ENCODE results near the gene ATP9A.

Gene ATP9A

DNA sequence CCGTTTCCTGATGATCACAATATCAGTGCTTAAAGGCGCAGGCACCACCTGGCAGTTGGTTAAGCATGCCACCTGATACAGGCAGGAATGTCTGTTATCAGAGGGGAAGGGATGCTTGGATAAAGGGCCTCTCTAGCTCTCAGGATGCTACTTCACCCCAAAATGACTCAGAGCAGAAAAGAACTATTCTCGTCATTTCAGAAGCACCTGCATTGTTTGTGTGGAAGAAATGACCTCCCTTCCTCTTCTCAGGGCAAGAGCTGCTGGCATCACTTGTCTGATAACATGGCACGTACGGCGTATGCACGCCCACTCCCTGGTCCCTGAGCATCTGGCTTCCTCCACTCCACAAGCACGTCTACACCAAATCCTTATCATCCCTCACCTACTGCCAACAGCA, 47.3 kb downstream of the ATP9A start:
- no peak for DNase-seq

DNA sequence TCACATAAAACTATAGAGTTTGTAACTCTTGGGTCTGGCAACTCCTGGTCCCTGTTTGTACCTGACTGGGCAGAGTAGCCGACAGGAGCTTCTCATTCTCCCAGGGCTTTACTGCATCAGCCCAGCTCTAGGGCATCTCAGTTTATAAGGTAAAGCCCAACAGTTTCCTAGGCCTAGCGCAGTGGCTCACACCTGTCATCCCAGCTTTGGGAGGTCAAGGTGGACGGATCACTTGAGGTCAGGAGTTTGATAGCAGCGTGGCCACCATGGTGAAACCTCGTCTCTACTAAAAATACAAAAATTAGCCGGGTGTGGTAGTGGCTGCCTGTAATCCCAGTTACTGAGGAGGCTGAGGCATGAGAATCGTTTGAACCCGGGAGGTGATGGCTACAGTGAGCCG, 47.8 kb downstream of the ATP9A start:
- DNase-seq, result no peak

DNA sequence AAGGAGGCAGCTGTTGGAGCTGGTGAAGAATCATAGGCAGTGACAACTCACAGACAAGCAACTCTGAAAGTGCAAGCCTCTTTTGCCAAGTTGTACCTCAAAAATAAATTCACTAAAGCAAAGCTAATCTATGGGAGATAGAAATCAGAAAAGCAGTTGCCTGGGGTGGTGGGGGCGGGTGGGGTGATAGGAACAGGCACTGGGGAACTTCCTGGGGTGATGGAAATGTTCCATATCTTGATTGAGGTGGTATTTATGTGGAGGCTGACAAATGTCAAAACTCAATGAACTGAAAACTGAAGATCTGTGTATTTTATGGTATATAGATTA, 52.4 kb downstream of the ATP9A start:
- DNase-seq, result no peak

DNA sequence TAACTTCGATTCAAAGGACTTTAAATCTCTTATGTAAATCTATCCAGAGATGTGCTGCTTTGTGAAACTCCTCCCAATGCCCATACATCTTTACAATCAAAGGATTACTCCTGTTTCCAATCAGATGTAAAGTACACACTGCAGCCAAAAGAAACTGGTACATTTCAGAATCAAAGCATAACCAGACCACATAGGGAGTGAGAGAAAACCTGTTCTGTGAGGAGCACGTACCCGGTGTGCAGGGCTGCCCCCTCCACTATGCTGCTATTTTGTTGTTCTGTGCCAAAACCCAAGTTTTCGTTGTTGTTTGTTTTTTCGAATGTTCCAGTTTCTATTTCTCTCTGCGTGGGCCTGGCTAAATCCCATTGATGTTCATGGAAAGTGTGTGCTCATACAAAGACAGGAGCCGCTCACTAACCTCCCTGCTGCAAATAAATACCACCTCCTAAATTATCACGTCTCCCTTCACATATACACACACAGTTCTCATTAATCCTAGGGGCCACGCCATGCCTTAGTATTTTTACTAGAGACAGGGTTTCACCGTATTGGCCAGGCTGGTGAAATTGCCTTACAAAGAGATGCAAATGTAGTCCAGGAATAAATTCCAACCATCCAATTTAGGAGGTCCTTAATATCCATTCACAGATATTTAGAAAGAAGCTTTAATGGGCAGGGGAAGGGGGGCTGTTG, 52.9 kb downstream of the ATP9A start:
- no peak for DNase-seq

- DNase-seq, result no peak
These were observed 55.0 kb downstream of the ATP9A start for GRCh38 chr20:51713213-51713598.

DNA sequence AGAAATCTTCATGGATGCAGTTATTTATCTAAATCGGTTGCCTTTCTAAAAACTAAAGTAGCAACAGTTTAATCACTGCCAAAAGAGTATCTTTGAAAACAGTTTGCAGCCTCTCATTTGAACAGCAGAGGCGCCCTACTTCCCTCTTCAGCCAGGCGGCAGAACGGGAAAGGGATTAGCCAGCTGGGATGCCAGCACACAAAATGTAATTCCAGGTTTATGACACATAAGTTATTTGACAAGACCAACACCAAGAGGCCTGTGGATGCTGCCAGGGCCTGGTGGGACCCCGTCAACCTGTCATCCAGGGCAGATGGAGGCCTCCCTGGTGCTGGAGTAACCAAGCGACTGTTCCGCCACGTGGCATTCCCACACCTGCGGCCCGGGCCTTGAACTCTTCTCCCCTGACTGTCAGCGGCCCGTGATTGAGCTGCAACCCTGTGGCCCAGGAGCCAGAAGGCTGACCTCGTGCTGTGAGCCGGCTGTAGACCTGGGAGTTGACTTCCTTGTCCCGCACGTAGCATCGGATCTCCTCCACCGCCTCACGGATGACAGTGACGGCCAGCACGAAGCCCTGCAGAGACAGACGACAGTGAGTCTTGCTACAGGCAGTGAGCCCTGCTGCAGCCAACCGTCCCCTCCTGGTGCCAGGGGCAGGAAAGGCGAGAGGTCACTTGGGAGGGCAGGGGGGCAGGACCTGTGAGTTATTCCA, 55.5 kb downstream of the ATP9A start:
- peak; percentile 70 for DNase-seq

DNA sequence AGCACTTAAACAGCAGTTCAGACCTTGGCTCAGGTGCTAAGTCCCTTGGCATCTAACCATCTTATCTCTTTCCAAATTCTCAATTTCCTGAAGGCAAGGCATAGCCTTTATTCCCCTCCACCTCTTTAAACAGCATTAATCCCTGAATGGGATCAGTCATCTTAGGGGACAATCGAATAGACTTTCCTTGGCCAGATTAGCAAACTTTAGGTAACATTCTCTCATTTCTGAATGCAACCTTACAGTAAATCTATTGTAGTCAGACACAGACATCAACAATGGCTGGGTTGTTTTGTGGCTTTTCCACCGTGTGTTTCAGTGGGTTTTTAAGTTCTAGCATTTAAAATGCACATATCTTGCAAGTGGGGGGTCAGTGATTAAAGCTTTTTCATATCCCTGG, 56.8 kb downstream of the ATP9A start:
- no peak for DNase-seq

GRCh38 chr20:51710361-51710894, 57.8 kb downstream of the ATP9A start:
- DNase-seq, result no peak

- DNase-seq, result no peak
These were observed 62.8 kb downstream of the ATP9A start for GRCh38 chr20:51705400-51705799.

- no peak for DNase-seq
These were observed 64.5 kb downstream of the ATP9A start for GRCh38 chr20:51703400-51704287.

GRCh38 chr20:51702556-51702955, 65.6 kb downstream of the ATP9A start:
- no peak for DNase-seq

- no peak for DNase-seq
These were observed 67.3 kb downstream of the ATP9A start for GRCh38 chr20:51700809-51701285.

- no peak for DNase-seq
These were observed 69.9 kb downstream of the ATP9A start for GRCh38 chr20:51698252-51698651.

GRCh38 chr20:51697096-51697826, 70.9 kb downstream of the ATP9A start:
- DNase-seq, result no peak

DNA sequence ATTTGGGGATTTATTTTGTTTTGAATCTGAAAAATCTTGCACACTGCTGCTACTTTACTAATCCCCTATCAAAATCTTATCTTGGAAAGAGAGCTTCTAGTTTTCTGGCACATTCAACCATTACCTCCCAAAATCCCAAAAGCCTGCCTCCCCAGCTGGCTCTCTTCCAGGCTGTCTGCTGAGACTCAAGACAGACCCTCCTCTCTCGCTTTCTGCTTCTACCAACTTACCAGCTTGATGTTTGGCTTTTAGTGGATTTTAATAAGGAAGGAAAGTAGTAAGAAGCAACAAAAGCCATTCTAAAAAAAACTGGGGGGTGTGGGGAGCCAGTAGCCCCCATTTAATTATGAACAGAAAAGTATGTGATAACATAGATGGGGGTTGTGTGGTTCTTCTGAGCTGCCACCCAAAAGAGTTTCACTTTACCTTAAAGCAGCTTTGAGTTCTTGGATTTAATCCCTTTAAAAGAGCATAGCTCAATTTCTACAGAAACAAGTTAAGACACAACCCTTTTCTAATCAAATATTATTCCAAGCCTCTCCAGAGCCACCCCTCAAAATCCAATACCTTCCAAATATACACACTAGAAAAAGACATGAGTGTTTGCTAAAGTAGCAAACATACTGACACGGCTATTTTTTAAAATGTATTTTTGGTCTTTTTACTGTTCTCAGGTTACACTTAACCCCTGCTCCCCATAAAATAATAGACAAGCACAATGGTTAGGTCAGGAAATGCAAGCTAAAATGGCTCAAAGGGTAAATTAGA, 71.7 kb downstream of the ATP9A start:
- DNase-seq, result no peak

- no peak for DNase-seq
These were observed 72.5 kb downstream of the ATP9A start for GRCh38 chr20:51695574-51696303.

DNA sequence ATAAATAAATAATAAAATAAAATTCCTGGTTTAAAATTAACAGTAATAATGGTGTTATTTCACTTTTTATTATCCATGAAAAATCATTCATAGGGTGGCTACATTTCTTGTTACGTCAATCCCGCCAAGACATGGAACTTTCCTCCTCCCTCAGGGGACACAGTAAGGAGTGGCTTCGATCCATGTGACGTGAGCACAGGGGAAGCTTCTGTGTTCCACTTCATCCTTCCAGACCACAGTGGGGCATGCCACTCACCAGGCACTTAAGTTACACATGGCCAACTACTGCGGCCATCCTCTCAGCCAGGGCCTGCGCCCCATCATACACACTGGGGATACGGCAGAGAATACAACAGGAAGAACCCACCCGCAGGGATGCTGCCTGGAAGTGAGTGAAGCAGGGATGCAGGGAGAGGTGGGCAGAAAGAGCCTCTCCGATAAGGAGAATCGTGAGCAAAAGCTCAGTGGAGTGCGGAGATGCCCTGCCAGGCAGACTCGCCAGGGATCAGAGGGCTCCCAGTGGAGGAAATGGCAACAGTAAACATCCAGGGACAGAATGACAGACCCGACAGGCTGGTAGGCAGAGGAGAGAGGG, 75.3 kb downstream of the ATP9A start:
- DNase-seq, result no peak

GRCh38 chr20:51691703-51692102, 76.5 kb downstream of the ATP9A start:
- DNase-seq, result no peak

- DNase-seq, result no peak
These were observed 79.5 kb downstream of the ATP9A start for GRCh38 chr20:51688600-51689244.

DNA sequence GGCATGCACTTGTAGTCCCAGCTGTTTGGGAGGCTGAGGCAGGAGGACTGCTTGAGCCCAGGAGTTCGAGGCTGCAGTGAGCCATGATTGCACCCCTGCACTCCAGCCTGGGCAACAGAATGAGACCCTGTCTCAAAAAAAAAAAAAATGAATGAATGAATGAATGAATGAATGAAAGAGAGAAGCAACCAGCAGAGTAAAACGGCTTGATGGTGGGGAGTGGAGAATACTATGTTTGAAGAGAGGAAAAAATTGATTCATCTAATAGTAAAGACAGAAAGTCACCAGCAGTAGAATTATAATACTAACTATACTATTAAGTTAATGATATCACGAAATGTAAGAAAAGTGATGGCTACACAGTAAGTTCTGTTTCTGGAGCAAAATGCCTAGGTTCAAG, 80.6 kb downstream of the ATP9A start:
- no peak for DNase-seq

Data from islet precursor cell (in vitro differentiated cells).